ENCODE data around the gene CYP17A1. TPM values are rescaled to one million over a fixed set of nuclear protein-coding genes. Genes with fewer than 3 reads are reported as not detected.

The CYP17A1 gene, protein sequence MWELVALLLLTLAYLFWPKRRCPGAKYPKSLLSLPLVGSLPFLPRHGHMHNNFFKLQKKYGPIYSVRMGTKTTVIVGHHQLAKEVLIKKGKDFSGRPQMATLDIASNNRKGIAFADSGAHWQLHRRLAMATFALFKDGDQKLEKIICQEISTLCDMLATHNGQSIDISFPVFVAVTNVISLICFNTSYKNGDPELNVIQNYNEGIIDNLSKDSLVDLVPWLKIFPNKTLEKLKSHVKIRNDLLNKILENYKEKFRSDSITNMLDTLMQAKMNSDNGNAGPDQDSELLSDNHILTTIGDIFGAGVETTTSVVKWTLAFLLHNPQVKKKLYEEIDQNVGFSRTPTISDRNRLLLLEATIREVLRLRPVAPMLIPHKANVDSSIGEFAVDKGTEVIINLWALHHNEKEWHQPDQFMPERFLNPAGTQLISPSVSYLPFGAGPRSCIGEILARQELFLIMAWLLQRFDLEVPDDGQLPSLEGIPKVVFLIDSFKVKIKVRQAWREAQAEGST
- not detected in 2 replicates for total RNA-seq

DNA sequence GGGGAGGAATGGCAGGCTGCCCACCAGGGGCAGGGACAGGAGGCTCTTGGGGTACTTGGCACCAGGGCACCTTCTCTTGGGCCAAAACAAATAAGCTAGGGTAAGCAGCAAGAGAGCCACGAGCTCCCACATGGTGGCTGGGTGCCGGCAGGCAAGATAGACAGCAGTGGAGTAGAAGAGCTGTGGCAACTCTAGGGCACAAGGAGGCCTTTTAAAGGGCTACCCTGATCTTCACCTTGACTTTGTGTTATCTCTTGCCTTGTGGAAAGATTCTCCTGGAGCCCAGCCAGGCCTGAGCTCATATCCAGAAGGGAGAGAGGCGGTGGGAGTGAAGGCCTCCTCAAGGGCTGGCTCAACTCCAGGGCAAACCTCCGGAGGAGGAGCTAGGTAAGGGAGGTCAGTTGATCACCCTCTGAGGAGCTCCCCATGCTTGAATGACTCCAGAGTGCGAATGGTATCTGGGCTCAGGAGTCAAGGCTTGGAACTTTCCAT lies at the start of gene CYP17A1:
Gene CYP17A1 (minus strand): TSS at position 184 of the 492 bp plus-strand sequence. CDS start 52 bp downstream, at position 132.

DNA sequence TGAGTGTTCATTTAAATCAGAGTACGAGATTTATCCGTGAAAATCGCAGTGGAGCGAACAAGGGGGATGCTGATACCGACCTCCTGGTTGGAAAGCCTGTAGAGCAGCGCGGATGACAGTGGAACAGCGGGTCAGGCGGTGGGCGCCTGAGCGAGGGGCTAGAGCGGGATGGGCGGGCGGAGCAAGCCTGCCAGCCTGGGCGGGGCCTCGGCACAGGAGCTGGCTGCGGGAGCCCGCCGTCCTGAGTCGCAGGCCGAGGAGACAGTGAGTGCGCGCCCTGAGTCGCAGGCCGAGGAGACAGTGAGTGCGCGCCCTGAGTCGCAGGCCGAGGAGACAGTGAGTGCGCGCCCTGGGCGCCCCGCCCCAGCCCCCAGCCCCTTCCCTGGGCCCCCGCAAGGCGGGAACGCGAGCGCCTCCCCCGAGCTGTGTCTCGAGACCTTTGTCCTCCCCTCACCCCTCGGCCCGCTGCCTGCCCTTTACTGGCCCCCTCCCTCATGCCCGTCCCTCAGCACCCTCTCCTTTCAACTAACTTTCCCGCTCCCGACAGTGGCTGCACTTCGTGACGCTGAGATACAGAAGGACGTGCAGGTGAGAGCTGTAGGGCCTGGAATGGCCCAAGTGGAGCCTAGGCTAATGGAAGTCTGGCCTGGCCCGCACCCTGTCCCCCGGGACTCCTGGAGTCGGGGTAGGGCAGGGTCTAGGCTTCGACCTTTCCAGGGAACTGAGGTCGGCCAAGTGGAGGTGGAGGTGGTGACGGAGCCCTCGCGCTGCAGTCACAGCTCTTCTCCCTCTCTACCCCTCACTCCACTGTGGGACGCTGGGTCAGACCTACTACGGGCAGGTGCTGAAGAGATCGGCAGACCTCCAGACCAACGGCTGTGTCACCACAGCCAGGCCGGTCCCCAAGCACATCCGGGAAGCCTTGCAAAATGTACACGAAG lies 32.3 kb upstream of the CYP17A1 start, which contains the start of gene AS3MT:
Gene AS3MT (plus strand): TSS at position 213 of the 941 bp plus-strand sequence. CDS start 123 bp downstream, at position 336.

Other genes starting within 250 kb of the CYP17A1 start
- gene TRIM8, start 192.9 kb downstream of the CYP17A1 start, total RNA-seq: 48.4 and 72.8 TPM in 2 replicates
- 3.2 and 3.7 TPM in 2 replicates for gene ARL3, start 123.0 kb downstream of the CYP17A1 start, total RNA-seq
- gene SFXN2, start 122.8 kb downstream of the CYP17A1 start, total RNA-seq: 3.7 and 7.4 TPM in 2 replicates
- gene WBP1L, start 93.5 kb downstream of the CYP17A1 start, total RNA-seq: 26.6 and 52.7 TPM in 2 replicates
- gene BORCS7, start 16.8 kb upstream of the CYP17A1 start, total RNA-seq: 14.6 and 22.6 TPM in 2 replicates
- gene AS3MT, start 32.1 kb upstream of the CYP17A1 start, total RNA-seq: 0.81 and 1.1 TPM in 2 replicates
- gene CNNM2, start 80.9 kb upstream of the CYP17A1 start, total RNA-seq: 1.9 and 6.0 TPM in 2 replicates

Measured in bladder microvascular endothelial cell (primary cell).